NT2/D1 (cell line): ENCODE measurements around the gene LAPTM5.

Experiments used
- DNase-seq: peaks from one replicate; pipeline ENCODE4 v3.0.0-alpha.2; 2011; ENCODE audit warnings: low read depth, low spot score
- H3K27me3 ChIP-seq: 2 replicates; pipeline ENCODE4 v1.6.0; 2011; ENCODE audit warnings: mild to moderate bottlenecking; ENCODE audit not compliant: insufficient read length, insufficient read depth
- H3K36me3 ChIP-seq: 2 replicates; pipeline ENCODE4 v1.6.1; 2011; ENCODE audit warnings: mild to moderate bottlenecking, low read length, mixed read lengths; ENCODE audit not compliant: insufficient read depth, insufficient read length
- H3K4me1 ChIP-seq: 2 replicates; pipeline ENCODE4 v1.5.1; 2011; ENCODE audit not compliant: insufficient read depth, insufficient read length
- H3K4me3 ChIP-seq: 2 replicates; pipeline ENCODE4 v1.5.1; 2011; ENCODE audit warnings: low read depth; ENCODE audit not compliant: insufficient read length
- H3K9ac ChIP-seq: 2 replicates; pipeline ENCODE4 v1.6.0; 2011; ENCODE audit warnings: low read depth; ENCODE audit not compliant: insufficient read length
- H3K9me3 ChIP-seq: 2 replicates; pipeline ENCODE4 v1.5.1; 2011; ENCODE audit warnings: mild to moderate bottlenecking, low read length; ENCODE audit not compliant: insufficient read depth
- SUZ12 ChIP-seq: IDR thresholded peaks from 2 replicates; pipeline ENCODE4 v1.6.1; 2011; ENCODE audit not compliant: insufficient read length, insufficient read depth; ENCODE audit errors: extremely low read depth
- YY1 ChIP-seq: IDR thresholded peaks from 2 replicates; pipeline ENCODE4 v1.6.1; 2011; ENCODE audit not compliant: insufficient read length, insufficient read depth
- ZNF274 ChIP-seq: IDR thresholded peaks from 2 replicates; pipeline ENCODE4 v1.6.1; 2011; ENCODE audit warnings: mild to moderate bottlenecking, low read depth, low read length

Gene LAPTM5

GRCh38 chr1:30745156-30745833 is 12.3 kb downstream of the LAPTM5 start:
- Histone ChIP-seq H3K4me1 (peaks cover 27% of the 10 kb centered on the region), H3K36me3 (no peaks in the 10 kb centered on the region), H3K9ac (no peak overlapping the region), H3K4me3 (no peak overlapping the region), H3K9me3 (no peaks in the 10 kb centered on the region), H3K27me3 (no peaks in the 10 kb centered on the region)
- TF ChIP-seq ZNF274 = no peak
- TF ChIP-seq YY1 = no peak
- no peak for TF ChIP-seq SUZ12
- DNase-seq = no peak

- no peaks in the 10 kb centered on the region for H3K36me3 ChIP-seq
- no peak overlapping the region for H3K4me3 ChIP-seq
- peaks cover 36% of the 10 kb centered on the region for H3K4me1 ChIP-seq
- no peak for DNase-seq
- H3K9me3 ChIP-seq = no peaks in the 10 kb centered on the region; the same call in 1 of the 2 replicates
- H3K27me3 ChIP-seq = no peaks in the 10 kb centered on the region
- no peak overlapping the region for H3K9ac ChIP-seq
- TF ChIP-seq SUZ12 (no peak), YY1 (no peak), ZNF274 (no peak)
Observed at GRCh38 chr1:30744060-30744756, 13.4 kb downstream of the LAPTM5 start.

GRCh38 chr1:30743584-30744059 is 14.0 kb downstream of the LAPTM5 start:
- Histone ChIP-seq H3K4me1 (peaks cover 36% of the 10 kb centered on the region), H3K9ac (no peak overlapping the region), H3K4me3 (no peak overlapping the region), H3K27me3 (no peaks in the 10 kb centered on the region), H3K36me3 (no peaks in the 10 kb centered on the region), H3K9me3 (no peaks in the 10 kb centered on the region; the same call in 1 of the 2 replicates)
- no peak for TF ChIP-seq ZNF274
- TF ChIP-seq SUZ12 = no peak
- TF ChIP-seq YY1 = no peak
- no peak for DNase-seq

- no peaks in the 10 kb centered on the region for H3K27me3 ChIP-seq
- H3K4me1 ChIP-seq = peaks cover 36% of the 10 kb centered on the region
- TF ChIP-seq YY1 (no peak), ZNF274 (no peak), SUZ12 (no peak)
- DNase-seq = no peak
- H3K9me3 ChIP-seq = no peaks in the 10 kb centered on the region; the same call in 1 of the 2 replicates
- H3K36me3 ChIP-seq = no peaks in the 10 kb centered on the region
- H3K4me3 ChIP-seq = no peak overlapping the region
- H3K9ac ChIP-seq = no peak overlapping the region
Observed at GRCh38 chr1:30742963-30743559, 14.5 kb downstream of the LAPTM5 start.

GRCh38 chr1:30742300-30742962 is 15.1 kb downstream of the LAPTM5 start:
- no peak overlapping the region for H3K9ac ChIP-seq
- H3K36me3 ChIP-seq = no peaks in the 10 kb centered on the region
- no peaks in the 10 kb centered on the region for H3K27me3 ChIP-seq
- TF ChIP-seq SUZ12 = no peak
- TF ChIP-seq ZNF274 = no peak
- TF ChIP-seq YY1 = no peak
- no peak overlapping the region for H3K4me3 ChIP-seq
- H3K9me3 ChIP-seq = no peaks in the 10 kb centered on the region; the same call in 1 of the 2 replicates
- H3K4me1 ChIP-seq = peaks cover 36% of the 10 kb centered on the region
- DNase-seq = no peak

- no peak for DNase-seq
- TF ChIP-seq SUZ12 (no peak), YY1 (no peak), ZNF274 (no peak)
- Histone ChIP-seq H3K4me3 (no peak overlapping the region), H3K27me3 (no peaks in the 10 kb centered on the region), H3K9me3 (no peaks in the 10 kb centered on the region; the same call in 1 of the 2 replicates), H3K4me1 (peaks cover 28% of the 10 kb centered on the region), H3K36me3 (no peaks in the 10 kb centered on the region), H3K9ac (no peak overlapping the region)
Observed at GRCh38 chr1:30741239-30741894, 16.2 kb downstream of the LAPTM5 start.
